ENCODE results near the gene BCL7C.

The BCL7C gene

DNA sequence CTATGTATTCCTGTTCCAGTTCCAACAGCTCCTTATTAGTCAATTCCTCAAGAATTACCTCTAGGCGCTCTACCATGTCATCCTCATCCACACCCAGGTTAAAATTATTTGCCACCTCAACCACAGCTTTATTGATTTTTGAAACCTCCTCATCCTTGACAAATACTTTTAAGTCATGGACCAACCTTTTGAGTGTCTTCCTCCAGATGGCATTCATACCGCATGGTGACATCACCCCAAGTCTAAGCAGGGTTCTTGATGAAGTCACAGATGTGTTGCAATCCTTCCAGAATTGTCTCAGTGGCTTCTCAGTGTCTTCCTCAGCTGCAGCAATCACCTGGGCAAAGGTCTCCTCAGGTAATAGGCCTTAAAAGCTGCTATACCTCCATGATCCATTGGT is 40.1 kb downstream of the BCL7C start:
- Histone ChIP-seq H3K4me3 (ENCODE audit: low read length) (no peak overlapping the region), H2AFZ (ENCODE audit: low read depth, low read length) (no peak overlapping the region), H3K4me1 (ENCODE audit: insufficient read depth, low read length) (no peaks in the 10 kb centered on the region), H3K27me3 (ENCODE audit: insufficient read depth, low read length) (no peaks in the 10 kb centered on the region), H3K9me3 (ENCODE audit: low read length) (peaks cover 1% of the 10 kb centered on the region), H3K36me3 (ENCODE audit: insufficient read depth, low read length) (peaks cover 14% of the 10 kb centered on the region)

DNA sequence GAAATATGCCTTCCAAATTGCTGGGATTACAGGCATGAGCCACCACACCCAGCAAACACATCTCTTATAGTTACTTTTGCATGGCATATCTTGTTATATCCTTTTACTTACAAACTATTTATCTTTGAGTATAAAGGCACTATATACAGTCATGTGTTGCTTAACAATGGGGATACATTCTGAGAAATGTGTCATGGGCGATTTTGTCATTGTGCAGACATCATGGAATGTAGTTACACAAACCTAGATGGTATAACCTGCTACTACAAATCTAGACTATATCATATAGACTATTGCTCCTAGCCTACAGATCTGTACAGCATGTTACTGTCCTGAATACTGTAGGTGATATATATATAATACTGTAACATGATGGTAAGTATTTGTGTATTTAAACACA is 43.6 kb downstream of the BCL7C start:
- Histone ChIP-seq H3K9me3 (ENCODE audit: low read length) (peaks cover 1% of the 10 kb centered on the region), H3K4me1 (ENCODE audit: insufficient read depth, low read length) (no peaks in the 10 kb centered on the region), H2AFZ (ENCODE audit: low read depth, low read length) (no peak overlapping the region)

DNA sequence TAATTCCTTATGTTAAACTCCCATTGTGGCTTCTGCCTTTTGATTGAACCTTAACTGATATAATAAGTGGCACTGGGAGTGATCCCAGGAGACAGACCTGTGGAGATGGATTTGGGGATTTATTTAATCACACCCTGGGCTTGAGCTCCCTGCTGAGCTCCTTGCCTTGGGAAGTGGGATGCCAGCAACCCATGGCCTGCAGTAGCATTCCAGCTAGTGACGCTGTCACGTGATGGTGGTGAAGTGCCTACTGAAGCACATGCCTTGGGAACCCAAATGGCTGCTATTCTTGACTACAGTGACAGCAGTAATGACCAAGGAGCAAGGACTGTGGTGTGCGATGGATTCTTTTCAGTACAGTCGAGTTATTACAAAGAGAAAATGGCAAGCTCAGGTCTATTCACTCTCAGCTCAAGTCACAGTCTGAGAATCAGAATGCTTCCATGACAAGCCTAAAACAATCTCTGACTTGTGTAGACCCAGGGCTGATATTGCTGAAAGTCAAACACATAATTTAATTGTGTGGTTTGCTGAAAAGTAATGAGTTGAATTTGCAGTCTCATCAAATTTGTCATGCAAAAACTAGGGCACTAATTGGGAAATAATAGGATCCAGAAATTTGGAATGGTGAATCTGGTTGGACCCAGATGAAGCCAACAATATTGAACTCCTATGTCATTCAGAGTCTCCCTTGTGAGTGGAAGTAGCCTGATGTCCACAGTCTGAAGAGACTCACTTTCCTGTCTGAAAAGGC is 47.1 kb downstream of the BCL7C start:
- Histone ChIP-seq H3K9me3 (ENCODE audit: low read length) (no peaks in the 10 kb centered on the region), H3K27me3 (ENCODE audit: insufficient read depth, low read length) (no peaks in the 10 kb centered on the region), H3K4me3 (ENCODE audit: low read length) (no peak overlapping the region), H3K36me3 (ENCODE audit: insufficient read depth, low read length) (peaks cover 3% of the 10 kb centered on the region), H3K4me1 (ENCODE audit: insufficient read depth, low read length) (no peaks in the 10 kb centered on the region), H2AFZ (ENCODE audit: low read depth, low read length) (no peak overlapping the region)

More for the DNA sequence above, 43.6 kb downstream of the BCL7C start:
- Histone ChIP-seq H3K4me3 (ENCODE audit: low read length) (no peak overlapping the region), H3K27me3 (ENCODE audit: insufficient read depth, low read length) (no peaks in the 10 kb centered on the region), H3K36me3 (ENCODE audit: insufficient read depth, low read length) (peaks cover 14% of the 10 kb centered on the region)

DNA sequence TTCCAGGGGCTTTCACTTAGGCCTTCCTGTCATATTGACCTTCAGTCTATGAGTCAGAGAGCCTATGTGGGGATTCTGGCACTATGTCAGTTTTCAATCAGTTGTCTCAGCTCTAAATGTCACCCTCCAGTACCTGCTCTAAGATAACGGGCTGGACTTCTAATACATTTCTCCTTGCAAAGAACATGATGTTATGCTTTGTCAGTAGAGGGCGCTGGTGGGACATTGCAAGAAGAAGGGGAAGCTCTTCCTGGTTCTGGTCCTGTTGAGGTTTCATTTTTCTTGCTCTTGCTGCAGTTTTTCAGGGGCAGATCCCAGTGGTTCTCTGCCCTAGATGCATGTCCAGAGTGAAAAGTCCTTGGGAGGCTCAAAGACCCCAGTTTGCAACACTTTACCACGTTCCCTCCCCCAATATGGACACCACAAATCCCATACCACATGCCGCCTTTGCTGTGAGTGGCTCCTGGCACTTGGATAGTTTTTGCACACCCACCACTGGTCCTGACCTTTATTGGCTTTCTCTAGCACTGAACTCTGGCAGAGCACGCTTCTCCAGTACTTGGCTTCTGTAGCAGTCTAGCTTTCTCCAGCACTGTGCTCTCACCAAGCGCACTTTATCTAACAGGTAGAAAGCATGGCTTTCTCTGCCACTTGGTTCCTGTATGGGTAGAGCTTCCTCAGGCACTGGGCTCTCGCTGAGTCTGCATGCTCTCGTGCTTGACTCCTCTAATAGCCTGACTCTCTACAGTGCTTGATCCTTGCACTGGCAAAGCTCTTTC is 49.0 kb downstream of the BCL7C start:
- Histone ChIP-seq H3K4me3 (ENCODE audit: low read length) (no peak overlapping the region), H3K4me1 (ENCODE audit: insufficient read depth, low read length) (no peaks in the 10 kb centered on the region), H3K36me3 (ENCODE audit: insufficient read depth, low read length) (no peaks in the 10 kb centered on the region), H3K27me3 (ENCODE audit: insufficient read depth, low read length) (no peaks in the 10 kb centered on the region), H3K9me3 (ENCODE audit: low read length) (no peaks in the 10 kb centered on the region), H2AFZ (ENCODE audit: low read depth, low read length) (no peak overlapping the region)

DNA sequence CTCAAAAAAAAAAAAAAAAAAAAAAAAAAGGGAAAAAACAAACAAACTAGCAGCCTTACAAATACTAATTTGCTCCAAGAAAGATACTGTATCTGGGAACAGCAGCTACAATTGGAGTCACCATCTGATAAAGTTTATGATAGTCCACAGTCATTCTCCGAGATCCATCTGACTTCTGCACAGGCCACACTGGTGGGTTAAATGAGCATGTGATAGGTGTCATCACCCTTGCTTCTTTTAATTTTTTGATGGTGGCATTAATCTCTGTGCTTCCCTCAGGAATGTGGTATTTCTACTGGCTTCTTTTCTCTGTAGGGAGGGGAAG is 49.6 kb downstream of the BCL7C start:
- Histone ChIP-seq H3K27me3 (ENCODE audit: insufficient read depth, low read length) (no peaks in the 10 kb centered on the region), H3K9me3 (ENCODE audit: low read length) (no peaks in the 10 kb centered on the region), H3K4me1 (ENCODE audit: insufficient read depth, low read length) (no peaks in the 10 kb centered on the region), H2AFZ (ENCODE audit: low read depth, low read length) (no peak overlapping the region), H3K36me3 (ENCODE audit: insufficient read depth, low read length) (no peaks in the 10 kb centered on the region), H3K4me3 (ENCODE audit: low read length) (no peak overlapping the region)

DNA sequence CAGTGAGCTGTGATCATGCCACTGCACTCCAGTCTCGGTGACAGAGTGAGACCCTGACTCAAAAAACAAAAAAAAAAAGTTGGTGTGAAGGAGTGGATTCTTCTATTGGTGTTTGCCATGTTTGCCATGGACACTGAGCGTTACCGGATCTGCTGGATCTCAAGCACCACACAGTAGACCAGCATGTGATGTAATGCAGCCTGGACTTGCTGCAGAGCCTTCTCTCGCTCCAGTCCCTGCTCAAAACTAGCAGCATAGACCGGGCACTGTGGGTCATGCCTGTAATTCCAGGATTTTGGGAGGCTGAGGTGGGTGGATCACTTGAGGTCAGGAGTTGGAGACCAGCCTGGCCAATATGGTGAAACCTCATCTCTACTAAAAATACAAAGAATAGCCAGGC is 50.4 kb downstream of the BCL7C start:
- no peaks in the 10 kb centered on the region for H3K27me3 ChIP-seq (ENCODE audit: insufficient read depth, low read length)
- no peaks in the 10 kb centered on the region for H3K36me3 ChIP-seq (ENCODE audit: insufficient read depth, low read length)
- H3K4me3 ChIP-seq (ENCODE audit: low read length), result no peak overlapping the region
- no peak overlapping the region for H2AFZ ChIP-seq (ENCODE audit: low read depth, low read length)
- H3K9me3 ChIP-seq (ENCODE audit: low read length), result no peaks in the 10 kb centered on the region
- H3K4me1 ChIP-seq (ENCODE audit: insufficient read depth, low read length), result no peaks in the 10 kb centered on the region

DNA sequence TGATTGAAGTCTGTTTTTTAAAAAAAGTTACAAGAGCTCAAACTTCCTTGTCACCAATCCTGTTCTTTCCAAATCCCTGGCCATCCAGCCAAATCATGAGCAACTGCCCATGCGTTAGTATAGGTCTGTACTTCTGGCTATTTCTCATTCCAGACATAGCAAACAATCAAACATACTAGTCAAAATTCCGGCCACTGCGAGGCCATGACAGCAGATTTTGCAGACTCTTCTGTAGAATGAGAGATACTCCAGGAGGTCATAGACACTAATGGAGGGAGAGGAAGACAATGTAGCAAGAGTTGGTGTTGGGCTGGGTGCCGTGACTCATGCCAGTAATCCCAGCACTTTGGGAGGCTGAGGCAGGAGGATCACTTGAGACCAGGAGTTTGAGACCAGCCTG is 50.9 kb downstream of the BCL7C start:
- Histone ChIP-seq H3K9me3 (ENCODE audit: low read length) (no peaks in the 10 kb centered on the region), H3K4me3 (ENCODE audit: low read length) (no peak overlapping the region), H2AFZ (ENCODE audit: low read depth, low read length) (no peak overlapping the region), H3K27me3 (ENCODE audit: insufficient read depth, low read length) (no peaks in the 10 kb centered on the region), H3K36me3 (ENCODE audit: insufficient read depth, low read length) (no peaks in the 10 kb centered on the region), H3K4me1 (ENCODE audit: insufficient read depth, low read length) (no peaks in the 10 kb centered on the region)

DNA sequence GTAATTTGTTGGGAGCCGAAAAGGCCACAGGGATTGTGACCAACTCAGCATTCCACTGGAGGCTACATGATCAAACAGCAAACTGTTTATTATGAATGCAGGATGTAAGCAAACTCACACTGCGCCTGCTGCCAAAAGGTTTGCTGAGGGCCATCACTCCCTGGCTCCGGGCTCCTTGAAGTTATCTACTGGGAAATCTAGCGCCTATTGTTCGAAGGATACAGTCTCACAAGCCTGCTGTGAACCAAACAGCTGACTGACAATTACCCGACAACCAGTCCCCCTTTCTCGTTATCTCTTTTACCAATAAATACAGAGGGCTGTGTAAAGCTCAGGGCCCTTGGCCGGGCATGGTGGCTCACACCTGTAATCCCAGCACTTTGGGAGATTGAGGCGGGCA is 52.5 kb downstream of the BCL7C start:
- no peak overlapping the region for H3K4me3 ChIP-seq (ENCODE audit: low read length)
- no peaks in the 10 kb centered on the region for H3K27me3 ChIP-seq (ENCODE audit: insufficient read depth, low read length)
- H3K4me1 ChIP-seq (ENCODE audit: insufficient read depth, low read length), result no peaks in the 10 kb centered on the region
- H3K9me3 ChIP-seq (ENCODE audit: low read length), result no peaks in the 10 kb centered on the region
- H3K36me3 ChIP-seq (ENCODE audit: insufficient read depth, low read length), result no peaks in the 10 kb centered on the region
- no peak overlapping the region for H2AFZ ChIP-seq (ENCODE audit: low read depth, low read length)

DNA sequence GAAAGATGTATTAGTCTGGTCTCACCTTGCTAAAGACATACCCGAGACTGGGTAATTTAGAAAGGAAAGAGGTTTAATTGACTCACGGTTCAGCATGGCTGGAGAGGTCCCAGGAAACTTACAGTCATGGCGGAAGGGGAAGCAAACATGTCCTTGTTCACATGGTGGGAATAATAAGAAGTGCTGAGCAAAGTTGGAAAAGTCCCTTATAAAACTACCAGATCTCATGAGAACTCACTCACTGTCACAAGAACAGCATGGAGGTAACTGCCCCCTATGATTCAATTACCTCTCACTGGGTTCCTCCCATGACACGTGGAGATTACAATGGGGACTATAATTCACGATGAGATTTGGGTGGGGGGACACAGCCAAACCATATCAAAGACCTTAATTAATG is 53.3 kb downstream of the BCL7C start:
- Histone ChIP-seq H3K36me3 (ENCODE audit: insufficient read depth, low read length) (no peaks in the 10 kb centered on the region), H2AFZ (ENCODE audit: low read depth, low read length) (no peak overlapping the region), H3K27me3 (ENCODE audit: insufficient read depth, low read length) (no peaks in the 10 kb centered on the region), H3K9me3 (ENCODE audit: low read length) (no peaks in the 10 kb centered on the region), H3K4me3 (ENCODE audit: low read length) (no peak overlapping the region), H3K4me1 (ENCODE audit: insufficient read depth, low read length) (no peaks in the 10 kb centered on the region)

DNA sequence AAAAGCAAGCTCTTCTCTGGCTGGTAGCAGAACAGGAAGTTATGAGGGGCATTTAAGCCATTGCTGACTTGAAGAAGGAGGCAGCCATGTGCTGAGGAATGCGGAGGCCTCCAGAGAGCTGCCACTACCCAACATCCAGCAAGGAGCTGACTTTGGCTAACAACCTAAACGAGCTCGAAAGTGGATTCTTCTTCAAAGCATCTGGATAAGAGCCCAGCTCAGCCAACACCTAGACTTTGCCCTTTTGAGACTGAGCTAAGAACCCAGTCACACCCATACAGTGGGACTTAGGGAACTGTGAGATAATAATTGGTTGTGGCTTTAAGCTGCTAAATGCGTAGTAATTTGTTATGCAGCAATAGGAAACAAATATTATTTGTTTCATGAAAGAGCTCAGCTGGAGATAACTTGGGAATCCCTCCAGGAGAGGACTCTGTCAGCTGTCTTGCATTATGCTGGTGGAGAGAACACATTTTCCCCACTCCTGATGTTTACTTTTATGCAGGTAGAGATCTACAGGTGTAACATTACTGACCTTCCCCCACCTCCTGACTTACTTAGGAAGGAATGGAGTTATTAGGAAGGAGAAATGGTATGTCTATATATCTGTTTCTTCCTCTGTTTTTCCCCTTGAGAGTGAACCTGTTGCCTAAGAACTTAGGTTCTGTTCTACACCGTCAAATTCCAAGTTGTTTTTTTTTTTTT is 54.2 kb downstream of the BCL7C start:
- Histone ChIP-seq H3K4me1 (ENCODE audit: insufficient read depth, low read length) (no peaks in the 10 kb centered on the region), H2AFZ (ENCODE audit: low read depth, low read length) (no peak overlapping the region), H3K4me3 (ENCODE audit: low read length) (no peak overlapping the region), H3K27me3 (ENCODE audit: insufficient read depth, low read length) (no peaks in the 10 kb centered on the region), H3K9me3 (ENCODE audit: low read length) (no peaks in the 10 kb centered on the region), H3K36me3 (ENCODE audit: insufficient read depth, low read length) (no peaks in the 10 kb centered on the region)

DNA sequence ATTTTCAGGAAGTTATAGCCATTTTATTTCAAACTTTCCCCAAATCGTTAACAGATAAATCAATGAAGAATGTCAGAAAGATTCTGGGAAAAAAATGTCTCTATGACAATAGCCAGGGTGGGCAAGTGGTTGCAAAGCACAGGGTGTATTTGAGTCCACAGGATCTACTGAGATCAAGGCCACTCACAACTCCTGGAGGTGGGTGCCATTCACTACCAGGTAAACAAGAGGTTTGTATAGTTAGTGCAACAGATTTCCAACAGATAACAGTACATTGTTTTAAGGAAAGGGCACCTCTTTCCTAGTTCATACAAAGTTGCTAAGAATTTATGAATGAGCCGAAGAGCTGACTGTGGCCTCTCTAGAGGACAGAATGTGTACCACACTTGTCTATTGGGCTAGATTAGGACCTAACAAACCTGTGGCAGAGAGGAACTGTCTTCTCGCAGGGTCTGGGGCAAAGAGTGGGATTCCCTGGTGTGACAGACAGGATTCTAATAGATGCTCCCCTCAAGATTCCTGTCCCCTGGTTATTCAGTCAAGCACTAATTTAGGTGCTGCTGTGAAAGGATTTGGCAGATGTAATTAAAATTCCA is 54.9 kb downstream of the BCL7C start:
- peaks cover 4% of the 10 kb centered on the region for H3K36me3 ChIP-seq (ENCODE audit: insufficient read depth, low read length)
- no peaks in the 10 kb centered on the region for H3K4me1 ChIP-seq (ENCODE audit: insufficient read depth, low read length)
- no peak overlapping the region for H2AFZ ChIP-seq (ENCODE audit: low read depth, low read length)
- peaks cover 2% of the 10 kb centered on the region for H3K9me3 ChIP-seq (ENCODE audit: low read length)
- no peak overlapping the region for H3K4me3 ChIP-seq (ENCODE audit: low read length)
- H3K27me3 ChIP-seq (ENCODE audit: insufficient read depth, low read length), result no peaks in the 10 kb centered on the region

DNA sequence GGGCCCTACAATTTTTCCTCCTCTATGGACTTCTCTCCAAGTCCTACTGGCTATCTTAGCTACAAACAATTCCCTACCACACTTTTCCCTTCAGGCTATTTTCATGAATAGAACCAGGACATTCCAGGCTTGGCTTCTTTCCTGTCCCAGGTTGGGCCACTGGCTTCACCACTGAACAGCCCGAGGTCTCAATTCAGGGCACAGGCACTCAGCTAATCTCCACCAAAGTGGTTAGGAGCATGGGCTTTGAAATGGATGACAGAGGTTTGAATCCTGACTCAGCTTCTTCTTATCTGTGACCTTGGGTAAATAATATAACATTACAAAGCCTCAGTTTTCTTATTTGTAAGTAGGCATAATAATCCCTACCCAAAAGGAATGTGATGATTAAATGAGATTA is 56.0 kb downstream of the BCL7C start:
- Histone ChIP-seq H3K4me1 (ENCODE audit: insufficient read depth, low read length) (no peaks in the 10 kb centered on the region), H3K36me3 (ENCODE audit: insufficient read depth, low read length) (peaks cover 4% of the 10 kb centered on the region), H2AFZ (ENCODE audit: low read depth, low read length) (no peak overlapping the region), H3K9me3 (ENCODE audit: low read length) (peaks cover 3% of the 10 kb centered on the region), H3K27me3 (ENCODE audit: insufficient read depth, low read length) (no peaks in the 10 kb centered on the region), H3K4me3 (ENCODE audit: low read length) (no peak overlapping the region)
